GM12864 (cell line): Measurements from ENCODE around the gene ATRNL1.

Source experiments
- DNase-seq: peaks from one replicate; pipeline ENCODE4 v3.0.0-alpha.2; 2011; ENCODE audit warnings: low read depth
- H3K4me3 ChIP-seq: 2 replicates; pipeline ENCODE4 v1.5.1; 2011; ENCODE audit warnings: mild to moderate bottlenecking, low read depth, low read length, control low read depth
- CTCF ChIP-seq: IDR thresholded peaks from 2 replicates; pipeline ENCODE4 v1.5.1; 2011; ENCODE audit warnings: low read depth, mild to moderate bottlenecking, moderate library complexity, low read length, control low read depth, inconsistent platforms; ENCODE audit errors: missing control alignments

Gene ATRNL1

GRCh38 chr10:115762029-115762428 lies 668.9 kb downstream of the ATRNL1 start:
- TF ChIP-seq CTCF, result no peak
- DNase-seq, result no peak
- H3K4me3 ChIP-seq, result no peak overlapping the region

- no peak overlapping the region for H3K4me3 ChIP-seq
- TF ChIP-seq CTCF, result no peak
- no peak for DNase-seq
Measured at GRCh38 chr10:115771755-115772154, 678.6 kb downstream of the ATRNL1 start.

- DNase-seq, result no peak
- TF ChIP-seq CTCF, result no peak
- H3K4me3 ChIP-seq, result no peak overlapping the region
Measured at GRCh38 chr10:115772606-115773005, 679.4 kb downstream of the ATRNL1 start.

GRCh38 chr10:115773832-115774231 lies 680.7 kb downstream of the ATRNL1 start:
- no peak for TF ChIP-seq CTCF
- no peak overlapping the region for H3K4me3 ChIP-seq
- DNase-seq, result no peak

GRCh38 chr10:115774721-115775120 lies 681.6 kb downstream of the ATRNL1 start:
- no peak for DNase-seq
- no peak for TF ChIP-seq CTCF
- H3K4me3 ChIP-seq, result no peak overlapping the region

- no peak overlapping the region for H3K4me3 ChIP-seq
- TF ChIP-seq CTCF, result no peak
- no peak for DNase-seq
Measured at GRCh38 chr10:115777646-115778045, 684.5 kb downstream of the ATRNL1 start.

- DNase-seq, result no peak
Measured at GRCh38 chr10:115790220-115790619, 697.1 kb downstream of the ATRNL1 start.

More at GRCh38 chr10:115790220-115790619, 697.1 kb downstream of the ATRNL1 start:
- no peak for TF ChIP-seq CTCF
- no peak overlapping the region for H3K4me3 ChIP-seq
